HG02943 (cell line): Measurements from ENCODE around the gene CWH43.
"Not testable (repeated sequence)": the region's sequence is repeated elsewhere in the genome, so short reads cannot be mapped to it uniquely, and the experiment has no call there.

Source experiments
- ATAC-seq: cut with Tn5 transposase; IDR thresholded peaks from one replicate; pipeline ENCODE4 v1.9.1; 2021; ENCODE audit warnings: mild to moderate bottlenecking, low read depth, moderate library complexity; ENCODE audit not compliant: unreplicated experiment

CWH43 gene

DNA sequence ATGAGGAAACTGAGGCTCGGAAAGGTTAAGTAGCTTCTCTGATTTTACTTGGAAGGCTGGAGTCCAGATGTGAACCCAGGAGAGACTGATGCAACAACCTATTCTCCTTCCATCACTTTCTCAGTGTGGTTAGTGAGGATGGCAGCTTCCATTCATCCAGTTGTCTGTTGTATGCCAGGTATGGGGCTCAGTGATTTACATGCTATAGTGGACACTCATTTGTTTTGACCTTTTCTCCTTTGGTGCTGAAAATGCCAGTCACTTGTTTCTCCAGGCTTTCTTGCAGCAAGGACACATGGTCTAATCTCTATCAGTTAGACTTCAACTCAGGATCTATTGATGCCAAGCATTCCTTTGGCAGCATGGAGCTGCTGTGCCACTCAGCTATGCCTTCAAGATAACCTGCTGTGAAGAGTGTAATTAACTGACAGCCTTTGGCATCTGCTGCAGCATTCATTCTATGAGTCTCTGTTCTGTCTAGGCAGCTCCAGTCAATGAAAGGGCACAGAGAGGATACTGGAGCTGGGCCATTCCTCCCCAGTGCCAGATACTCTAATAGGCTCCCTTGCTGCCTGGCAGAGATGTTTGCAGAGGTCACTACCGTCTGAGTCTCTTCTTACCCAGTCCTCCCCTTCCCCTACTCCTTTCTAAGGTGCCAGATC, 11.0 kb upstream of the CWH43 start:
- ATAC-seq, result no peak

DNA sequence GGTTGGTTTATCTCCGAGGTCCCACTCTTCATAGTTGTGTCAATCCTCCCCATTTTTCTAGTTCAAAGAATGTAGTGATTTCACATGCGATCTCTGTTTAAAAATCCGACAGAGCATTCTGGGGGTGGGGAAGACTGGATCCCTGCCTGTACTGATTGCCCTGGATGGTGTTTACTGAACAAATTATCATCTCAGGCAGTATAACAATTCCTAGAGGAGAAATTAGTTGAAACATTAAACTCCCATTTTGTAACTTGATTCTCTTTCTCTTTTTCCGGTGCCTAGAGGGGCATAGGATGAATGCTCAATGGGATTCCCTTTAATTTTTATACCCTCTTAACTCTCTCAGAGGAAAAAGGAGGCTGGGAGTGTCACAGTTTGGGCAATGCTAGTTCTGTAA, 10.0 kb upstream of the CWH43 start:
- ATAC-seq, result no peak

DNA sequence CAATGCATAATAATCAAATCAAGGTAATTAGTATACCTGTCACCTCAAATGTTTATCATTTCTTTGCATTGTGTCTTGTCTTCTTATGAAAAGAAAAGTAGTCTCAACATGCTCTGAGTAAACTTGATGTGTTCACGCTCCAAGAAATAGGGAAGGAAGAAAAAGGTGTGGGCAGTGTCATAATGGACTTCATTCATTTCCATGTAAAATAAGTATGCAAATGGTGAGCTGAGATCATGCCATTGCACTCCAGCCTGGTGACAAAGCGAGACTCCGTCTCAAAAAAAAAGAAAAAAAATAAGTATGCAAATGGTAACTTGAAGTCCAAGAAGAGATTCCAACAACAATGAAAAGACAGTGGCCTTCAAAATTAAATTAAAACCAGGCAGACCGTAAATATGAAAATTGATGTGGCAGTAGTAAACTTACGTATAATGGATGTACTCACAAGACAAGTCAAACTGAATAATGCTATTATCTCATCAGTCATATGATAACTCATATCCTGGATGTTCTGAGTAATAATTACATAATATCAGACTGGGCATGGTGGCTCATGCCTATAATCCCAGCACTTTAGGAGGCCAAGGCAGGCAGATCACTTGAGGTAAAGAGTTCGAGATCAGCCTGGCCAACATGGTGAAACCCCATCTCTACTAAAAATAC, 6.0 kb upstream of the CWH43 start:
- no peak for ATAC-seq

DNA sequence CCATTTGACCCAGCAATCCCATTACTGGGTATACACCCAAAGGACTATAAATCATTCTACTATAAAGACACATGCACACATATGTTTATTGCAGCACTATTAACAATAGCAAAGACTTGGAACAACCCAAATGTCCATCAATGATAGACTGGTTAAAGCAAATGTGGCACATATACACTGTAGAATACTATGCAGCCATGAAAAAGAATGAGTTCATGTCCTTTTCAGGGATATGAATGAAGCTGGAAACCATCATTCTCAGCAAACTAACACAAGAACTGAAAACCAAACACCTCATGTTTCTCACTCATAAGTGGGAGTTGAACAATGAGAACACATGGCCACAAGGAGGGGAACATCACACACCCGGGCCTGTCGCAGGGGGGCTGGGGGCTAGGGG, 2.1 kb upstream of the CWH43 start:
- ATAC-seq, result not testable (repeated sequence)

DNA sequence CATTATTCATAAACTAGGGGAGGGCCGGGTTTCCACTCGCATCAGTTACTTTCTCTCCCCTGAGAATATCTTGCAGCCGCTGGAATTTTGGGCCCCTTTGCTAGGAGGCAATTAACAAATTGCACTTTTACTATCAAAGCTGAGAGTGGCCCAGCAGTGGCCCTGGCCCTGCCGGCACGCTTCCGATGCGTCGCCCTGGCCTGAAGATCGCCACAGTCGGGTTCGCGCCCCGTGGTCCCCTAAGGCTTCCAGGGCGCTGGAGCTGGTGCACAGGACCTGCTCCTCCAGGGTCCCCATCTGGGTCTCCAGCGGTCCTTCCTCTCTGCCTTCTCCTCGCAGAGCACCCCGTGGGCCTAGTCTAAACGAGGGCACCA, 486 bp upstream of the CWH43 start:
- no peak for ATAC-seq

DNA sequence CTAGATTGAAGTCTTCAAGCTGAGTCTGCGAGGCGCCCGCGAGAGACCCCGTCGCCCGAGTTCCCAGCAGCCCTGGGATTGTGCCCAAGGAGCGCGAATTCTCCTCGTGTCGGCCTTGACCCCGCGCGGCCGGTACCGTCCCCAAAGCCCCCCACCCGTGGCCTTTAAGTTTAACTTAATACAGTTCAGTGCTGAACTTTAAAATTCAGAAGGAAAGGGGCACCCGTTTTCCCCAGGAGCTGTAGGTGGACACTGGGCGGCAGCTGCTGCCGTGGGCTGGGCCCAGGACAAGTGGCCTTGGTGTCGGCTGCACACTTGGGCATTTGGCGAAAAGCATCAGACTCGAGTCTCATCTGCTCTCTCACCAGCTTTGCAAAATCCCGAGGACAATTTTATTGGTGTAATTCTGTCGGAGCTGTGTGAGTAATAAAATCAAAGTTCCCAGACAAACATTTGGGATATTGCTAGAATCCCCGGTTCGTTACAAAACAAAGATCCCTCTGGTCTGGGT, 634 bp downstream of the CWH43 start:
- ATAC-seq, result no peak

DNA sequence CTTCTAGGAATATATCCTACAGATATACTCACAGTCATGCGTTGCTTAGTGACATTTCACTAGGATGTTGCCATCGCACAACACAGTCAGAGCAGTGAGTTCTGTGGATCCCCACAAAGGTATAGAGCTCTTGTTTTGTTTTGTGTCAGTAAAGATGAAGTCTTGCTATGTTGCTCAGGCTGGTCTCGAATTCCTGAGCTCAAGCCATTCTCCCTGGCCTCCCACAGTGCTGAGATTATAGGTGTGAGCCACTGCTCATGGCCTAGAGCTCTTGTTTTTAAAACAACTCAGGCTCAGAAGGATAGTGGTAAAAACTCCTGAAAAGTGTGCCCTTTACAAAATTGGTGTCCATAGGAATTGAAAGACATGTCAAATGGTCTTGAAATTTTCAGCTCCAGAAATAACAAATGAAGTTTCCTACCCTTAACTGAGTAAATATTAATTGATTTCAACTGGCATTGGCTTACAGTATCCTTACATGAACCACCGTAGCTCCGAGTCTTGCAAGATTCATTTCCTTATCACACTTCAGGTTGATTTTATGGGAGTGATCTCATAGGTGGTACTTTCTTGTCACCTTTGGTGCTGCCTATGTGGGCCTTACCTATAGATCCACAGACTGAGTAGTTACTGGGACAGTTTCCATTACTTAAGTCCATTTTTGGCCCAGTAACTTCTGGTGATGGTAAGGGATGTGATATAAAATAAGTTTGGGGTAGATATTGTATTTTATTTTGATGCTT, 3.6 kb downstream of the CWH43 start:
- ATAC-seq, result no peak

DNA sequence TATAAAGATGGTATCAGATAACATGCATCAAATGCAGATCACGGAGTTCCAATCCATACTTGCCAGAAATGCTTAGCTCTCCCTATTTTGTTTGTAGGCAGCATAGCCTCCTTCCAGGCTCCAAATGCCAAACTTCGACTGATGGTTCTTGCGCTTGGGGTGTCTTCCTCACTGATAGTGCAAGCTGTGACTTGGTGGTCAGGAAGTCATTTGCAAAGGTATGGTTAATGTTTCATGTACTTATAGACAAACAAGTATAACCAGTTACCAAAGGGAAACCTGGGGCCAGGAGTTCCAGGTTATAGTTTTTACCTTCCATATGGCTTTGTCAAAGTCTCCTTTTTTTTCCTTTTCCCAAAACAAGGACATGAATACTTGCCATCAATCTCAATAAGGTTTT, 5.3 kb downstream of the CWH43 start:
- no peak for ATAC-seq

DNA sequence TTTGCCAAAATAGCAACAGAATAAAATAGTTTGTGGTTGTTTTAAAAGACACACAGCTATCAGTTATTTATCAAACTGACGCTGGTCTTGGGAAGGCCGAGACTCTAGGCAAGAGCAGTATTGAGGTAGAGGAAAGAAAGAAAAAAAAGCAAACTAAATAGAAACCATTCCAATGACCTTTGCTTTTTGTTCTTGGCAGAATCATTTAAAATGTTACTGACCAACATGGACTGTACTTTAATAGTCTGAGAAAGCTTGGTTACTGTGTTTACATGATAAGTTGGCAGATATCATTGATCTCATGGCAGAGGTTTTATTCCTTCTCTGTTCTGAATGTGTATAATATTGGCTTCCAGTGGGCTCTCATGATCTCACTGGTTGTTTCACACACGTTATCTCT, 11.9 kb downstream of the CWH43 start:
- no peak for ATAC-seq

DNA sequence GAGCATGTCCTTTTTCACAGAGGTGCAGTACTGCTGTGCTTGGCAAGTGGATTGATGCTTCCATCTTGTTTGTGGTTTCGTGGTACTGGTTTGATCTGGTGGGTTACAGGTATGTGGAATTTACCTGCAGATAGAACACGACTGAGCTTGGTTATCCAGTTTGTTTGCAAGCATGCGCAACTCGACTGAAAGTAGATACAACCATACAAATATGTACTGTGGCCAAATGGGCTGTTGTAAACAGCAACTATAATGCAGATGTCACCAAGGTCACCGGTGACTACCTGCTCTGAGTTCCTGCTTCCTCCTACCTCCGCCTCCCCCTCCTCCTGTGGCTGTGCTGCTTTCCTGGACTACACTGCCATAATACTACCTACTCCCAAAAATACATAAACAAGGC, 12.4 kb downstream of the CWH43 start:
- no peak for ATAC-seq

DNA sequence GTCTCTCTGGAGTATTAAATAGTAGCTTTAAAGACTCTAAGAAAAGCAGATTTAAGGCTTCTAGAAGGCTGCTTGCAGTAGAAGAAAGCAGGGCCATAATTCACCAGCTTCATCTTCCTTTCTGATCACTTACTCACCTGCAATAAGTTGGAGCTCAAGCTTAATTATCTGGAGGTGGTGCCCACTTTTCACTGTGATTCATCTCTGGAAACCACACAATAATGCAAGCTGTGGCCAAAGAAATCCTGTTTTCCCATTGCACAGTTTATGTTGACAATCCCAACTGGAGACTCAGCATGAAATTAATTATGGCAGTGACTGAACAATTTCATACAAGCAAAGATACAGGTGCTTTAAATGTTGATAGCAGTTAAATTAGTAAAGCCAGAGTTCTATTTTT, 14.7 kb downstream of the CWH43 start:
- no peak for ATAC-seq

DNA sequence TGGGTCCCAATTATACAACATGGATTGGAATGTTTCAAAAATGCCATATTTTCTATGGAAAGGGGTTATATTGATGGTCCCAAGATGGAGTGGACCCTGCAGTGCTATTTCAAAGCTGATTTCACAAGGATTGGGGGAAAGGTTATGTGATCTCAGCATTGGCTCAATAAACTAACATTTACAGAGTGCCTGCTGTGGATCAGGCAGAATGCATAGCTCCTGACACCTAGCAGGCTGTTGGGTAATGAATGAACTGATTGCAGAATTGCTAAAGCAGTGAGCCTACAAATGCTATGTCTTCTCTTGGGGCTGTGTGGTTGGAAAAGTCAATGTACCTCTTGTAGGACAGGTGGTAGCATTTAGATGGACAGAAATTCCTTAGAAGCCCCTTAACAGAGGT, 16.9 kb downstream of the CWH43 start:
- ATAC-seq, result no peak

DNA sequence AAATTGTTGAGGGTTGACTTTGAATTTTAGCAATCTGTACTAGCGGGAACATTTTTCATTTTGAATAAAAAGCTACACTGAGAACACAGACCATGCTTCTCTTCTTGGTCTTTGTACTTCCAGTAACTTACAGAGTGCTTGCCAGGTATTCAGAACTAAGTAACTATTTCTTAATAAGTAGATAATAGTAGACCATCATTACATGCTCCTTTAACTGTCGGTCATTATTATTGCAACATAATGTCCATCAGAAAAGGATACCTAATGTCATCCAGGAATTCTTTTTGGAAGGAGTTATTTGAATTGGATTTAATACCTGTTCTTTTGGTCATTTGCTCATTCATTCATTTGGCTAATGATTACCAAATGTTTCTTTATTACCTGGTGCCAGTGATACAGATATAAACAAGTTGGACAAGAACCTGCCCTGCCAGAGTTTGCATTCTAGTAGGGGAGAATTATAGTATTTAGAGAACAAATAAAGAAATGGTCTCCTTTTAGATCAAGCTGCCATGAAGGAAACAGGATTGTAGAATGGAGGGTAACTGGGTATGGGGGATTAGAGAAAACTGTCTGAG, 32.7 kb downstream of the CWH43 start:
- ATAC-seq, result no peak

DNA sequence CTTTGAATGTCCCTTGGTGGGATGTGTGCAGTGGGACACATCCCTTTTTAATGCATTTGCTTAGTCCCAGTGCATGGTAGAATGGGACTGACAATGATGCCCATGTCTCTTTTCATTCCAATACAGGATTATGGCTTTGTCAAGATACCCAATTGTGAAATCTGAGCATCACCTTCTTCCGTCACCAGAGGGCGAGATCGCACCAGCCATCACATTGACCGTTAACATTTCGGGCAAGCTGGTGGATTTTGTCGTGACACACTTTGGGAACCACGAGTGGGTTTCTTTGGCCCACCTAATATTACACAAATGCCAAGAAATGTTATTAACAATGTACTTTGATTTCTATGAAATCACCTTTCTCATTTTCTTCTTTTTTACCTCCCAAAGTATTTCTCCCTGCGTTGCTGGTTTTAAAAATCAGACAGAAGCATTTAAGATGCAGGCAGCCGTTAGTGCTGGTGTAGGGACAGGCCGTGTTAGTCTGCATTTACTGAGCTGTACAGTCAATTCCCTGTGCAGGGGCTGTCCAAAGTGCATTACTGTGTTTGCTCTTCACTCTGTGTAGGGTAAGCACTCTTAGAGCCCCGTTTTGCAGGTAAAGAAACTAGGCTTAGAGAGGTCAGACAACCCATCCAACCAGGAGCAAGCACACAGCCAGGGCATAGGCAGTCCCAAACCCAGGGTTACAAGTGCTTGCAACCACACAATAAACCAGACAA, 46.5 kb downstream of the CWH43 start:
- ATAC-seq, result no peak

DNA sequence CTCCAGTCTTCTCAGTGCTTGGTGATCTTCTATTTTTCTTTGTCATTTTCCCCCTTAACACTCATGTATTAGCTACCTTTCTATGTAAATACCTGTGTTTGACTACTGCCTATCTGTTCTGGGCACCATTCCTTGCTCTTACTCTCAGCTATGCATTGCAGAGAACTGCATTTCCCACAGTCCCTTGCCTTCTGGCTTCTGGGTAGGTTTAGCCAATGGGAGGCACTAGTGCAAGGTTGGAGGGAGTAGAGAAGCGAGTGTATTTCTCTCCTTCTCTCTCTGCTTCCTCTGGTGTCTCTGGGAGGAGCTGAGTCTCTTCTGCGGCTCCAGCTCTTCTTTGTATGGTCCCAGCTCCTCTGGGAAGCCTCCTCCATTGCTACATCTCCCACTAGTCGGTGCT, 50.5 kb downstream of the CWH43 start:
- ATAC-seq, result no peak

DNA sequence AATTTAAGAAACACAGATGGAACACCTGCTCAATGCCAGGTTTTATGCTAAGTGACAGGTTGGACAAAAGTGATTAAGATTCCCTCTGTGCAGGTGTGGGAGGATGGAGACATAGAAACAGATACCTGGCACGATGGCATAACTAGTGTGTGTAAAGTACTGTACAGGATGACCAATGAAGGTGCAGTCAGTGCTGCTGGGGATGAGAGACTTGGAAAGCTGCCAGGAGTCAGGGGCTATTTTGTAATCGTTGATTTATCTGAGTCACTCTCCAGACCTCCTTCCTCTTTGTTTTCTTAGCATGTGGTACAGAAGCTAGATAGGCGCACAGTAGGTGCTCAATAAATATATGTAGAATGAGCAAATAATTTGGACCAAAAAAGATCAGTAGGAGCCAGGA, 58.2 kb downstream of the CWH43 start:
- ATAC-seq, result no peak

DNA sequence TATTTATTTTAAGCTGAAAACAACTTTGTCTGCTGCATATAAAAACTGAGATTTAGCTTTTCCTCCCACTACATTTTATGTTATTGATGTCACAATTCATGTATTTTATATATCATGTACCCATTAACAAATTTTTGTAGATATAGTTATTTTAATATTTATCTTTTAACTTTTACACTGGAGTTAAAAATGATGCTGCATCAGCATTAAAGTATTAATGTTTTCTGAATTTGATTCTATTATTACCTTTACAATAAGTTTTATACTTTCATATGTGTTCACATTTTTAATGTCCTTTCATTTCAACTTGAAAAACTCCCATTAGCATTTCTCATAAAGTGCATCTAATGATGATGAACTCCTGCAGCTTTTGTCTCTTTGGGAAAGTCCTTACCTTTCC, 72.2 kb downstream of the CWH43 start:
- ATAC-seq, result no peak

DNA sequence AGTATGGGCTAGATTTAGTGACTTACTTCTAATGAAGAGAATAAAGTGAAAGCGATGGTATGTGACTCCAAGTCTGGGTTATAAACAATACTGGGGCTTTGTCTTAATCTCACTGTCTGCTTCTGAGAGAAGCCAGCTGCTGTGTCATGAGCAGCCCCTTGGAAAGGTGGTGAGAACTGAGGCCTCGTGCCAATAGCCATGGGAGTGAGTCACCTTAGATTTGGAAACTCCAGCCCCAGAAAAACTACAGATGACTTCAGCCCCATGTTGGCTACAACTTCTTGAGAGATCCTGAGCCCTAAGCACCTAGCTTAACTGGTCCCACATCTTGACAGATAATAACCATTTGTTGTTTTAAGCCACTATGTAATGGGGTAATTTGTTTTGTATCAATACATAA, 77.6 kb downstream of the CWH43 start:
- no peak for ATAC-seq

DNA sequence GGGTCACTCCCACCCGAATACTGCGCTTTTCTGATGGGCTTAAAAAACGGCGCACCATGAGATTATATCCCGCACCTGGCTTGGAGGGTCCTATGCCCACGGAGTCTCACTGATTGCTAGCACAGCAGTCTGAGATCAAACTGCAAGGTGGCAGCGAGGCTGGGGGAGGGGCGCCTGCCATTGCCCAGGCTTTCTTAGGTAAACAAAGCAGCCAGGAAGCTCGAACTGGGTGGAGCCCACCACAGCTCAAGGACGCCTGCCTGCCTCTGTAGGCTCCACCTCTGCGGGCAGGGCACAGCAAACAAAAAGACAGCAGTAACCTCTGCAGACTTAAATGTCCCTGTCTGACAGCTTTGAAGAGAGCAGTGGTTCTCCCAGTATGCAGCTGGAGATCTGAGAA, 86.1 kb downstream of the CWH43 start:
- ATAC-seq, result not testable (repeated sequence)

DNA sequence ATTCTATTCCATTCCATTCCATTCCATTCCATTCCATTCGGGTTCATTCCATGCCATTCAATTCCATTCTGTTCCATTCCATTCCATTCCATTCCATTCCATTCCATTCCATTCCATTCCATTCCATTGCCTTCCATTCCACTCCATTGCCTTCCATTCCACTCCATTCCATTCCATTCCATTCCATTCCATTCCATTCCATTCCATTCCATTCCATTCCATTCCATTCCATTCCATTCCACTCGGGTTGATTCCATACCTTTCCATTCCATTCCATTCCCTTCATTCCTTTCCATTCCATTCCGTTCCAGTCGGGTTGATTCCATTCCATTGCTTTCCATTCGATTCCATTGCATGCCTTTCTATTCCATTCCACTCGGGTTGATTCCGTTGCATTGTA, 105.8 kb downstream of the CWH43 start:
- ATAC-seq, result not testable (repeated sequence)
